GM19035 (cell line): ENCODE data around the gene DOC2A.

ENCODE experiments used
- ATAC-seq: cut with Tn5 transposase; IDR thresholded peaks from one replicate; pipeline ENCODE4 v1.9.1; 2021; ENCODE audit not compliant: unreplicated experiment

The DOC2A gene

GRCh38 chr16:29990034-29990433 lies 20.8 kb downstream of the DOC2A start:
- no peak for ATAC-seq

GRCh38 chr16:29989111-29989858 lies 21.5 kb downstream of the DOC2A start:
- no peak for ATAC-seq

- ATAC-seq: no peak
These were observed 22.3 kb downstream of the DOC2A start for GRCh38 chr16:29988346-29989075.

- no peak for ATAC-seq
These were observed 23.3 kb downstream of the DOC2A start for GRCh38 chr16:29987371-29988085.

- no peak for ATAC-seq
These were observed 23.9 kb downstream of the DOC2A start for GRCh38 chr16:29986931-29987330.

GRCh38 chr16:29986231-29986630 lies 24.6 kb downstream of the DOC2A start:
- ATAC-seq: no peak

- no peak for ATAC-seq
These were observed 25.5 kb downstream of the DOC2A start for GRCh38 chr16:29985271-29985811.

GRCh38 chr16:29984764-29985147 lies 26.1 kb downstream of the DOC2A start:
- ATAC-seq: no peak

GRCh38 chr16:29984137-29984763 lies 26.6 kb downstream of the DOC2A start:
- ATAC-seq: no peak

- ATAC-seq: no peak
These were observed 27.2 kb downstream of the DOC2A start for GRCh38 chr16:29983420-29984136.

GRCh38 chr16:29982560-29983419 lies 28.0 kb downstream of the DOC2A start:
- ATAC-seq: no peak

GRCh38 chr16:29978564-29979270 lies 32.1 kb downstream of the DOC2A start:
- ATAC-seq: no peak

GRCh38 chr16:29978081-29978480 lies 32.7 kb downstream of the DOC2A start:
- no peak for ATAC-seq

GRCh38 chr16:29977063-29977825 lies 33.6 kb downstream of the DOC2A start:
- ATAC-seq: no peak

GRCh38 chr16:29975811-29976511 lies 34.9 kb downstream of the DOC2A start:
- no peak for ATAC-seq

GRCh38 chr16:29975134-29975538 lies 35.7 kb downstream of the DOC2A start:
- ATAC-seq: no peak

GRCh38 chr16:29974291-29975133 lies 36.3 kb downstream of the DOC2A start:
- no peak for ATAC-seq
